ENCODE results near the gene INTS14. TPM values are rescaled to one million over a fixed set of nuclear protein-coding genes. Genes with fewer than 3 reads are reported as not detected.

INTS14 gene
- total and polyA plus RNA-seq, 9 donors, result 25.5 to 41.7 (median 28.1) TPM

- DNase-seq, result no peak
- H3K9me3 ChIP-seq, result no peaks in the 10 kb centered on the region
- intact Hi-C loops (cut with DNase I), result no loop called here
- H3K36me3 ChIP-seq, result no peaks in the 10 kb centered on the region
- no peaks in the 10 kb centered on the region for H3K27me3 ChIP-seq
- no peak for TF ChIP-seq EP300 (IDR thresholded peaks at IDR 0.05)
- no peak for TF ChIP-seq POLR2A (IDR thresholded peaks at IDR 0.05)
- TF ChIP-seq CTCF (IDR thresholded peaks at IDR 0.05), result no peak
- no peak overlapping the region for H3K4me3 ChIP-seq
- H3K4me1 ChIP-seq (ENCODE audit: insufficient read depth), result no peaks in the 10 kb centered on the region
- H3K27ac ChIP-seq, result no peak overlapping the region
Measured at GRCh38 chr15:65623103-65623502, 12.2 kb upstream of the INTS14 start.

- Histone ChIP-seq H3K9me3 (no peaks in the 10 kb centered on the region), H3K27me3 (no peaks in the 10 kb centered on the region), H3K4me3 (no peak within 1 kb of the TSS), H3K27ac (no peak within 1 kb of the TSS), H3K36me3 (no peaks in the 10 kb centered on the region), H3K4me1 (ENCODE audit: insufficient read depth) (no peaks in the 10 kb centered on the region)
- no peak for TF ChIP-seq EP300 (IDR thresholded peaks at IDR 0.05)
- no peak for TF ChIP-seq CTCF (IDR thresholded peaks at IDR 0.05)
- TF ChIP-seq POLR2A (IDR thresholded peaks at IDR 0.05), result no peak
- intact Hi-C loops (cut with DNase I), result no loop called here
- 85 to 93% (median 88%) methylated on average over 6 of the region's 6 CpGs for WGBS, 3 donors
- no peak for DNase-seq
Measured at GRCh38 chr15:65621638-65622037, 10.7 kb upstream of the INTS14 start, which contains the start of gene SLC24A1. TSS of gene SLC24A1 (plus strand) at chr15:65621938. CDS start at chr15:65624081, 2,143 bp downstream.

- intact Hi-C loops (cut with DNase I), result no loop called here
Measured at GRCh38 chr15:65620833-65621232, 9.9 kb upstream of the INTS14 start.

GRCh38 chr15:65619626-65620290 is 8.8 kb upstream of the INTS14 start:
- TF ChIP-seq POLR2A (IDR thresholded peaks at IDR 0.05) (no peak), CTCF (IDR thresholded peaks at IDR 0.05) (no peak), EP300 (IDR thresholded peaks at IDR 0.05) (no peak)
- H3K9me3 ChIP-seq, result no peaks in the 10 kb centered on the region
- DNase-seq, result no peak
- no peaks in the 10 kb centered on the region for H3K36me3 ChIP-seq
- H3K4me3 ChIP-seq, result no peak overlapping the region
- H3K27me3 ChIP-seq, result no peaks in the 10 kb centered on the region
- no peak overlapping the region for H3K27ac ChIP-seq
- 68 to 78% (median 77%) methylated on average over 5 of the region's 5 CpGs for WGBS, 3 donors
- no peaks in the 10 kb centered on the region for H3K4me1 ChIP-seq (ENCODE audit: insufficient read depth)
- intact Hi-C loops (cut with DNase I), result no loop called here

More at GRCh38 chr15:65620833-65621232, 9.9 kb upstream of the INTS14 start:
- Histone ChIP-seq H3K4me1 (ENCODE audit: insufficient read depth) (no peaks in the 10 kb centered on the region), H3K4me3 (no peak overlapping the region), H3K27ac (no peak overlapping the region), H3K36me3 (no peaks in the 10 kb centered on the region), H3K27me3 (no peaks in the 10 kb centered on the region), H3K9me3 (no peaks in the 10 kb centered on the region)
- no peak for DNase-seq
- 89 to 93% (median 92%) methylated on average over 2 of the region's 2 CpGs for WGBS, 3 donors
- no peak for TF ChIP-seq POLR2A (IDR thresholded peaks at IDR 0.05)
- no peak for TF ChIP-seq CTCF (IDR thresholded peaks at IDR 0.05)
- TF ChIP-seq EP300 (IDR thresholded peaks at IDR 0.05), result no peak
